Measurements from ENCODE around the gene RAB29.

RAB29 gene

GRCh38 chr1:205802060-205802459 lies 26.8 kb upstream of the RAB29 start:
- no peak overlapping the region for H3K4me3 ChIP-seq (replicated peaks; ENCODE audit: insufficient read depth, low read length)
- no peak overlapping the region for H3K27ac ChIP-seq (replicated peaks)
- TF ChIP-seq CTCF (IDR thresholded peaks at IDR 0.05; ENCODE audit: insufficient read depth, low read length) (no peak), REST (IDR thresholded peaks at IDR 0.05; ENCODE audit: insufficient replicate concordance, low read depth) (no peak), SPI1 (IDR thresholded peaks at IDR 0.05; ENCODE audit: borderline replicate concordance, low read depth) (no peak), POLR2AphosphoS5 (IDR thresholded peaks at IDR 0.05; ENCODE audit: low read depth) (no peak)
- peaks cover 7% of the 10 kb centered on the region for H3K27me3 ChIP-seq (ENCODE audit: insufficient read depth, poor library complexity, severe bottlenecking)
- no peak for DNase-seq (ENCODE audit: low read depth in 1 of 2, low spot score in 1 of 2)

- TF ChIP-seq REST (IDR thresholded peaks at IDR 0.05; ENCODE audit: insufficient replicate concordance, low read depth) (no peak), POLR2AphosphoS5 (IDR thresholded peaks at IDR 0.05; ENCODE audit: low read depth) (no peak), SPI1 (IDR thresholded peaks at IDR 0.05; ENCODE audit: borderline replicate concordance, low read depth) (no peak), CTCF (IDR thresholded peaks at IDR 0.05; ENCODE audit: insufficient read depth, low read length) (no peak), GABPA (IDR thresholded peaks at IDR 0.05; ENCODE audit: low read depth) (no peak)
- no peak overlapping the region for H3K27ac ChIP-seq (replicated peaks)
- no peak overlapping the region for H3K4me3 ChIP-seq (replicated peaks; ENCODE audit: insufficient read depth, low read length)
- no peak for DNase-seq (ENCODE audit: low read depth in 1 of 2, low spot score in 1 of 2)
- peaks cover 7% of the 10 kb centered on the region for H3K27me3 ChIP-seq (ENCODE audit: insufficient read depth, poor library complexity, severe bottlenecking)
These were observed 25.9 kb upstream of the RAB29 start for GRCh38 chr1:205800981-205801703.

GRCh38 chr1:205800427-205800826 lies 25.1 kb upstream of the RAB29 start:
- no peak for DNase-seq (ENCODE audit: low read depth in 1 of 2, low spot score in 1 of 2)
- Histone ChIP-seq H3K27ac (replicated peaks) (no peak overlapping the region), H3K27me3 (ENCODE audit: insufficient read depth, poor library complexity, severe bottlenecking) (peaks cover 4% of the 10 kb centered on the region), H3K4me3 (replicated peaks; ENCODE audit: insufficient read depth, low read length) (no peak overlapping the region)
- TF ChIP-seq REST (IDR thresholded peaks at IDR 0.05; ENCODE audit: insufficient replicate concordance, low read depth) (no peak), SPI1 (IDR thresholded peaks at IDR 0.05; ENCODE audit: borderline replicate concordance, low read depth) (no peak), GABPA (IDR thresholded peaks at IDR 0.05; ENCODE audit: low read depth) (no peak), CTCF (IDR thresholded peaks at IDR 0.05; ENCODE audit: insufficient read depth, low read length) (no peak), POLR2AphosphoS5 (IDR thresholded peaks at IDR 0.05; ENCODE audit: low read depth) (no peak)
